GM19467 (cell line): ENCODE results near the gene GNAS.
"Not testable (repeated sequence)": the region's sequence is repeated elsewhere in the genome, so short reads cannot be mapped to it uniquely, and the experiment has no call there.

Experiments
- ATAC-seq: cut with Tn5 transposase; IDR thresholded peaks from one replicate; pipeline ENCODE4 v1.9.1; 2021; ENCODE audit warnings: mild to moderate bottlenecking, moderate library complexity; ENCODE audit not compliant: unreplicated experiment

GNAS gene

DNA sequence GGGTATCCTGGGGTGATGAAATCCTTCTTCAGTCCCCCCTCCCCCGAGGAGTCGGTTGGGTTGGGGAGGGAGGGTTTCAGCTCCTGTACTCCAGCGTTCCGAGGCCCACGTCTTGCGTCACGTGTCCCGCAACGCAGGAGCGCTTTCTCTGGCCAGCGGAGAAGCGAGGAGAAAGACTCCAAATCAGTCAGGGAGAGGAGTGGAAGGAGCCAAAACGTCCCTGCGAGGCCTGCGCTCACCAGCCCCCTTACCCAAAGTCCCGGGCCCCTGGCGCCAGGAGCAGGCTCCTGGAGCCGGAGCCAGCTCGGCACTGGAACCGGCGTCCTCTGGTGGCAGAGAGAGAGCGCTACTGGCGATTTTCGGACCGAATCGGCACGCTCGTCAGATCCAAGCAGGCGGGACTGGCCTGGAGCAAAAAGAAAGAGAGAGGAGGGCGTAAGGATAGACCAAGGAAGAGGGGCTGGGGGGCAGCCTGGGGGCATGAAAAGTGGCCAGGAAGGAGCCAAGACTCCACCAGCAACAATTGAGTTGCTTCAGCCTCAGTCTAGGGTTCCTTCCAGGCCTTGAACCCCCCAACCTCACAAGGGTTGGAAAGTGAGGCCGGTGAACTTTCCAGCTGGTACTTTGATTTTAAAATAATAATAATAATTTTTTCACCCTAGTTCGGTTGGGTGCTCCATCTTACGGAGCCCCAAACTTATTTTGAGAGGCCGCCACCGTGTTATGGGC lies at the start of gene GNAS:
Gene GNAS (plus strand): TSS at position 174 of the 729 bp plus-strand sequence.
- ATAC-seq: no peak

DNA sequence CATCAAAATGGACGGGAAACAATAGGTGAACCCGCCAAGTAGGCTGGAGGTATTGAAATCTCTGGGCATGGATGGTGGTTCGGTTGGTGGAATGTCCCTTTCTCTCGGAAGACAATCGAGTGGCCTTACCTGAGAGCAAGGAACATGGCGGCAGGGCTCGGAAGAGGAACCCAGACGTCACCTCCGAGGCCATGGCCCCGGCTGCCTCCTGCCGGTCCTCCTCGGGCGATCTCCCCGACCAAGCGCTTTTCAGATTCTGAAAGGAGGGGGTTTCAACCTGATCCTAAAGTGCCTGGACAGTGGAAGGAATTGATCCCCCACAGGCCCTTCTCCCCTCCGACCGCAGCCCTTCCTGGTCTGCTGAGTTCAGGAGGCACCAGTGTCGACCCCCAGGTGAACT lies 49.0 kb upstream of the GNAS start:
- ATAC-seq: no peak

DNA sequence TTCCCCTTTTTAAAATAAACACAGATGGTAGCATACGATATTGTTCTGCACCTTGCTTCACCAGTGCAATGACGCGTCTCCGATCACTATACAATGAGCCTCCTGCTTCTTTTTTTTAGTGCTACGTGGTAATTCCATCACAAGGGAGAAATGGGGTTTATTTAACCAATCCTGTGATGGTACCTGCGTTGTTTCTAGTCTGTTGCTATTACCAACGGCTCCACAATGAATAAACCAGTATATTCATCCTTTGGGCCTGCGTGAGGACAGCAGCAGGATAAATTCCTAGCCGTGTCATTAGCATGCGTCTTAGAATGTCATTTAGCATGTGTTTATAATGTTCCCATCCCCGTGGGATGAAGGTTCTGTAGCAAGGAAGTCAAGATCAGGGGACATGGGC lies 44.7 kb upstream of the GNAS start:
- no peak for ATAC-seq

DNA sequence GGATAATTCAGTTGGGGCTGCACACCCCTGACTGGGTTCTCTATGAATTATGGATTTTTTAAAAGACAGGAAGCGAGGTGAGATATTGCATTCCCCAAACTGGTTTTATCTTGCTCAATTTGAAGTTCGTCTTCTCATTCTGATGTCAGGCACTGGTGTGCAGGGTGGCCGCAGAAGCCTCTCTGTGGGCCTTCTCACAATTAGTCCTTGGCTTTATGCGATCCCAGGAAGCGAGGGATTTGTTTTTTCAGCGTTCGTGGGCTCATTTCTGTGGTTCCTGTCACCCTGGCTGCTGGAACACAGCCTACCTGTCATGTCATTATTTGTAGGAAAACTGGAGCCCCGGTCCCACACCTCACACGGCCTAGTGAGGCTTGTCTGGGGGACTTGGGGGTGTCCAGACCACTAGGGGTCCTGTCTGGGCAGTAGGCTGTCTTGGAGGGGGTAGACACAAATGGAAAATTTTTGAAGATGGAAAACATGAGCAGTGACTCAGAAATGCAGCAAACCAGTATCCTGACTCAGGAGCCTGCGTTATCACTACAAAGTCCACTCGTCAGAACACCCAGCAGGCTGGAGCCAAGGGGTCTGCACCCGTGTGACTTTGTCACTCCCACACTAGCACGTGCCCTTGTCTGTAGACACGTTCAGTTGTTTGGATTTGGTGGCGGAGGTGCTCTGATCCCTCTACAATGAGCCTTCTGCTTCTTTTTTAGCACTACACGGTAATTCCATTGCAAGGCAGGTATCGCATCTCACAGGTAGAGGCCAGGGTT lies 44.1 kb upstream of the GNAS start:
- no peak for ATAC-seq

DNA sequence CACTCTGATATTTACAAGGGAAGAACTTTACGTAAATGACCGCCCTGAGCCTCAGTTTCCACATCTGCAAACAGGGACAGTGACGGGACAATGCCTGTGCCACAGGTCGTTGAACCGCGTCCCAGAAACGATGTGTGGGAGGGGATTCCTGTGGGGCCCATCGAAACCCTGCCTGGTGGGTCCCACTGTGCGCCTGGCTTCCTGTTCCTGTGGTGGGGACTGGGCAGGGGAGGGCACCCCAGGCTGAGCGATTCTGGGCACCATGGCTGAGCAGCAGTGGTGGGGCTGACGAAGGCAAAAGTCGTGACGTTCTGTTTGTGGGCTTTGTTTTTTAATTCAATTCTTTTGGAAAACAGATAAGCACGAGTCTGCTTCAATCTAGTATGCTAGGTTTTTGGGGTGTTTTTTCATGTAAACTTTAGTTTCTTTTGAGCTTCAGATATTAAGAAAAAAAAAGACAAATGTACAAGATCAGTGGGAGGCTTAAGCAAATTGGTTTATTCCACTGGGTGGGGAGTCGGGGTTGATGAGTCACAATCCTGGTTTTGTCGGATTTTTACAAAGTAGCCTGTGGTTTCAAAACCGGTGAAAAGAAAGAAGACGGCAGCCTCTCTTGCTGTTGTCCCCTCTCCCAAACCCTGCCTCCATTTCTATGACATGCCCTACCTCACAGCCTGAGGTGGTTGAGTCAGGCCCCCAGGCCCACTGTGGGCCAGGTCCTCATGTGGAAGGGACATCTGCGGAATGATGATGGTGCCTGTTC lies 42.2 kb upstream of the GNAS start:
- no peak for ATAC-seq

DNA sequence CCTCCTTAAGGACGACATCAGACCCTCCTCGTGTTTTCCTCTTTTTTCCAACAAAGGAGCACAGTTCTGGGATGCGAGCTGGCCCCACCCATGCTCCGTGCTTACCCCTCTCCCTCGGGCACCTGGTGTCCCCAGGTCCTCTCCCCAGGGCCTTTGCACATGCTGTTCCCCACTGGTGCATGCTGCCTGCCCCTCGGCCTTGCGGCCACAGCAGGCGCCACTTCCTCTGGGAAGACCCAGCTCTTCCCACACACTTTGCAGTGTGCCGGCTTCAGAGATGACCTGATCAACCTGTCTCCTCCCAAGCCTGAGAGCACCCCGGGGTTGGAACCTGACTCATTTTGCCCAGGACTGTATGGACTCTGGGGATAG lies 41.7 kb upstream of the GNAS start:
- ATAC-seq: no peak

DNA sequence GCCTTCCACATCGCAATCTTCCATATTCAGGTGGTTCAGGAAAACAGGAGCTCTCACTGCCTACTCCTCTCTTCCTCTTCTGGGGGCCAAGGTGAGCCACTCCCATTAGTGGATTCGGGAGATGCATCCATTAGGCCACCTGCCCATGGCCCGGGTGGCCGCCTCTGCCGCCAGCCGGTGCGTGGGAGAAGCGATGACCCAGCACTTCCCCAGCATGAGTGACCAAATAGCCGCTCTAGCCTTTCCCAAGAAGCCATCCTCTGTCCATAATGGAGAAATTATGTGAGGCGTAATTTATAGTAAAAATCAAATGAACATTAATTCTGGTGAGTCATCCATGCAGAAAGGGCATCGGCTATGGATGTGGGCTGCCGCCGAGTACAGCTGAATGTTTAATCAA lies 41.2 kb upstream of the GNAS start:
- ATAC-seq: no peak

DNA sequence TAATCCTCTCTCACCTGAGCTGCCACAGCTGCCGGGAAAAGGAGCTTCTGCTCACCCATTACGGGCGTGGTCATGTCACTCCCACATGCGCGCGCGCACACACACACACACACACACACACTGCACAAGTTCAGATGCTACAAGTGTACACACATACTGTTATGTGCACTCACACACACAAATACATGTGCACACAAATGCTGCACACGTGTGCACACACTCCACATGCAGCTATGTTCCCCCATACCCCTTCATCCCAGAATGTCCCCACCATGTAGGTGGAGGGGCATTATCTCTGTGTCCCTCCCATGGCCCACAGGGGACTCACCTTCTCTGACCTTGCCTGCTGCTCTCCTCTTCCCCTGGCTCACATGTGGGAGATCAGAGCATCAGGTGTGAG lies 39.1 kb upstream of the GNAS start:
- no peak for ATAC-seq

DNA sequence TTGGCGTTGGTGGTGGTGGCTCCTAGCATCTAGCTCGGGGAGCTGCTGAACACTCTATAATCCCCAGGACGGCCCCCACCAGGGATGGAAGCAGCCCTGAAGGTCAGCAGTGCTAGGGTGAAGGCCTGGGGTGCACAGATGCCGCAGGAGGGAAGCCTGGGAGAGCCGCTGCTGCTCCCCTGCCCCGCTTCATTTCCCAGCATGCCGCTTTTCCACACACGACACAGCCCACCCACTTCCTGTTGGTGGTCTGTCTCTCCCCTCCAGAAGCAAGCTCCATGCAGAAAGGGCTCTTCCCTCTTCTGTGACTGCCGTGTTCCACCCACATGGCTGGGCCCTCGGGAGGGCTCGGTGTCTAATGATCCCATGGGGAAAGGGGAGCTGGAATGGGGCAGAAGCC lies 37.1 kb upstream of the GNAS start:
- no peak for ATAC-seq

DNA sequence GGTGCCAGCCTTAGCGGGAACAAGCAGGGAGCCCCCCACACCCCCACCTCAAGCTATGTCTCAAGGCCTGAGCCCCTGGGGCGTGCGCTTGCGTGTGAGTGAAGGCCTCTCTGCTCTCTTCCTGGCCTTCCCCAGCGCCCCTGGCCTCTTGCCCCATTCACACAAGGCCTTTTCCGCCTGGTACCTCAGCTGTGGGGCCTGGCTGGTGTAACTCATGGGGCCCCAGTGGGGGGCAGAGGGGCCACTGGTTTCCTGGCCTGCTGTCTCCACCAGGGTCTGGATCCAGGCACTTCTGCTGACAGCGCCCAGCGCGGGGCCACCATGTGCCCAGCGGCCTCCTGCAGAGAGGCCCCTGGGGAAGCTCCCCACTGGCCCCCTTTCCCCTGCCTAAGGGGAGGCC lies 36.5 kb upstream of the GNAS start:
- no peak for ATAC-seq

DNA sequence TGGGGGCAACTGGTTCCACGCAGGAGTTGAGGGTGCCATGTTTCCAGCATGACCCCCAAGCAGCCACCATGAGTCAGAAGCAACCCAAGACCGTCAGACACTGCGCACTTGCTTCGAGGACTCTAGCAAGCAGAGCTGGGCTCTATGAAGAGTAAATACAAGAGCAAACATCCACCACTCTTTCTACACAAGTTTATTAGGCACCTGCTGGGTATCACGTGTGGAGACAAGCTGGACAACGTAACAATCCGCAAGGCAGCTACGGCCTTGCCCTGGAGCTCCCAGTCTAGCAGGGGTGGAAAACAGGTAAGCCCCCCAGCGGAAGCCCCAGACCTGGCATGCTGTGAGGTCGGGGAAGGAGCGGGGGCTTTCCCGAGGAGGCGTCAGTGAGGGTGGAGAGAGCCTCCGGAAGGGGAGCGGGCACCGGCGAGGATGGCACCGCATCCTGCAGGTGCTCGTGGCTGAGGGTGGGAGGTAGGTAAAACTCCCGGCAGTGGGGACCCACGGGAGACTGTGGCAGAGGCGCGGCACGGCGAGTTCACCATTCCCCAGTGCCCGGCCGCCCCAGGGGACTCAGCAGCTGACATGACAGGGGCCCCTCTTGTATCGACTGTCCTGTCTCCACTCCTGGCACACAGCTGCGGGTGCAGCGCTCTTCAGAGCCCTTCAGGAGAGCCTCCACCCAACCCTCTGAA lies 35.4 kb upstream of the GNAS start:
- no peak for ATAC-seq

DNA sequence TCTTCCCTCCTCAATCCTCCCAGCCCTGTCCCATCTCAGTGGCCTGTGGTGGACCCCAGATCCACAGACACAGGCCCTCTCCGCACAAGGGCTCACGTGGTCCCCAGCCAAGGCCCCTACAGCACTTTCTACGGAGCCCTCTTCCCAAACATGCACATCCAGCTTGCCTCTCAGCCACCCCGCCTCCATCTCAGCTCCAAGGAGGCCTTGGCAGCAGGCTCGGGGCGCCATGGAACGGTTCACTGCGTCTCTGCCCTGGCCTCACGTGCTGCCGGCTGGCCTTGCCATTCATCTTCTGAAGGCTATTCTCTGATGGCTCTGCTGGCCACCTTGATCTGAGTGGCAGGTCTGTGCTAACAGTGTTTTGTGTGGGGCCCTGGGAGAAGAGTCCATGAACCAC lies 34.8 kb upstream of the GNAS start:
- ATAC-seq: no peak

DNA sequence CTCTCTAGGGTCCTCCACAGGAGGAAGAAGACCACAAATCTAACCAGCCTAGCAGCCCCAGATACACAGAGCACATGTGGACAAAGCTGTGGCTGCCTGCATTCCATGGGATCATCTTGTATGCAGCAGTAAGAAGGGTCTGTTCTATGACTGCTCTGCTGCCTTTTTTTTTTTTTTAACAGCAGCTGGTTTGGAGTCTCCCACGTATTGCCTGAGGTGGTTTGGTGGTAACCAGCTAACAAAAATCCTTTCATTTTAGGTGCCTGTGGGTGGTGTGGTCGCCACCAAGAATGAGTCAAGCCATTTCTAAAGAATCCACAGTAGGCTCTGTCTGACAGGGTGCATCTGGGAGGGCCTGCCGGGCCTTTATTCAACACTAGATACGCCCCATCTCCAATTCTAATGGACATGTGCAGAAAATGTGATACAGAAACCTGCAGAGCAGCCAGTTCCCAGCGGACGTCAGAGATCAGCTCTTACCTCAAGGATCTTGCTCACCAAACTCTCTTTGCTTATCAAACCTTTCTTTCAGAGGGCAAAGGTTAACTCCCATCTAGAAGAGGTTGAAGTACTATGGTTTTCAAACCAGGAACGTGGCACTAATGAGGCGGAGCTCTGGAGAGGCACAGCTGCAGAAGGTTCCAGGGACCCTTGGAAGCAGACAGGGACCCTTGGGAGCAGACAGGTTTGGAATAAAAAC lies 33.8 kb upstream of the GNAS start:
- ATAC-seq: no peak

DNA sequence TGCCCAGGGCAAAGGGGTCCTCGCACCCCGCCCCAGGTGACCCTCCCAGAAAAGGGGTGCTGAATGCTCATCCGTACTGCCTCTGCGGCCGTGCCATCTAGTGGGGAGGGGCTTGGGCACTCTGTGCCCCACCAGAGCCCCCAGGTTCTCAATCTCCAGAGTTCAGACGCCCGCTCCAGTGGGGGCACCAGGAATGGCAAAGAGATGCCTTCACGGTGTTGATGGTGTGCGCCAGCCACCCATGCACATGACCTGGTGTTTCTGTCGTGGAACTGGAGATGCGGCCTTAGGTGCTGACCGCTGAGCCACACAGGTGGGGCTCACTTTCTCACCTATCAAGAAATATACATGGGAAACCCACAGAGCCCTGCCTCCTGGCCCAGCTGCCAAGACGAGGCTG lies 32.6 kb upstream of the GNAS start:
- no peak for ATAC-seq

DNA sequence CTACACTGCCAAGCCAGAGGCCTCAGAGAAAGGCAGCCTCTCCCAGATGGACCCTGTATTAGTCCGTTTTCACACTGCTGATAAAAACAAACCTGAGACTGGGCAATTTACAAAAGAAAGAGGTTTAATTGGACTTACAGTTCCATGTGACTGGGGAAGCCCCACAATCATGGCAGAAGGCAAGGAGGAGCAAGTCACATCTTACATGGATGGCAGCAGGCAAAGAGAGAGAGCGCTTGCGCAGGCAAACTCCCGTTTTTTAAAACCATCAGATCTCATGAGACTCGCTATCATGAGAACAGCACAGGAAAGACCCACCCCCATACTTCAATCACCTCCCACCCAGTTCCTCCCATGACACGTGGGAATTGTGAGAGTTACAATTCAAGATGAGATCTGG lies 32.0 kb upstream of the GNAS start:
- not testable (repeated sequence) for ATAC-seq

DNA sequence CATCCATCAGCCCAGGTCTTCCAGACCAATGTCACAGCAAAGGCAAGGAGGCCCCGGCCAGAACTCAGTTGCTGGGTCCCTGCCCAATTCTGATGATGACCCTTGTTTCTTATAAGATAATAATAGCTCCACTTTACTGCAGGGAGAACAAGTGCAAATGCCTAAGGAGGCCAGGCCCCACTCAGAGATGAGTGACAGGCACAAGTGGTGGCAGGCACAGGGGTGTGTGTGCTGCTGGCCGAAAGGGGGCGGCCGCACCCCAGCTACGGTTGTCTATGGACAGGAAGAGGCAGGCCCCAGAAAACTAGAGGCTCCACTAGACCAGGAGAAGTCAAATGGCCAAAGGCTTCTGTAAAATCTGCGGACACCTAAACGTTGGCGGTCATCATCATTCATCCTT lies 30.4 kb upstream of the GNAS start:
- ATAC-seq: no peak

DNA sequence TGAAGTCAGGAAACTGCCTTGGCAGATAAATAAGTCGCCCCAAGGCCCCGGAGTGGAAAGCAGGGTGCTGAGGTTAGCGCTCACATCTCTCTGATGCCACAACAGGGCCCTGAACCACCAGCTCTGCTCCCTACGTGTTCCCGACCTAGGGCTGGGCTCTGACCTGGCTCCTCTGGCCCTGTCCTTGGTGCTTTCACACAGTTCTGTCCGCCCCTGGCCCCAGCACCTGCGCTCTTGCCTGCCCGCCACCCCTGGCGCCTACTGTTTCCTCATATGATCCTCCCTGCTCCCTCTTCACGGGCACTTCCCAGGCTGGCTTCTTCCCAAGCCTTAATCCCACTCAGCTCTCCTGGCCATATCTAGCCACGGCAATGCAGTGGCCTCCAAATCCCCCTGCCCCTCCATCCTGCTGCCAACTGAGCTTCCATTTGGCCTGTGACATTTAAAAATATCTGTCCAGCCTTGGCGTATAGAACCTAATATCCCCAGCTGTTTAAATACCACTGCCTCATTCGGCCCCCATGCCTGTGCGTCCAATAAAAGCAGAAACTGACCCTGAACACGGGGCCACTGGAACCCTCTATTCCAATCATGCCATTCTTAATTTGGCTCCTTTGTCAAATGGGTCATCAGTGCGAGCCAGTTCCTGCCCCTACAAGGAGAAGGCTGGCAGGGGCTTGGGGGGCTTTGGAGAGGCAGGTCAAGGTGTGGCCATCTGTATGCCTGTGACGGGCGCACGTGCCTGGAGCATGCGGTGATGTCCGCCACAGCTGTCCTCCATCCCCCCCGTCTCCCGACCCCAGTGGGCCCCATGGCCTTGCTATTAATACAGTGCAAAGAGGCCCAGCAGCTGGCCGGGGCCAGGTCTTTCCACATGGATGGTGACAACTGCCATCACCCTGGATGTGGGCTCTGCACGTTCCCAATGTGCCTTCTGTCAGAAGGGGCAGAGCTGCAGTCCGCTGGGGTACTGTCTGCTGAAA lies 29.5 kb upstream of the GNAS start:
- no peak for ATAC-seq

DNA sequence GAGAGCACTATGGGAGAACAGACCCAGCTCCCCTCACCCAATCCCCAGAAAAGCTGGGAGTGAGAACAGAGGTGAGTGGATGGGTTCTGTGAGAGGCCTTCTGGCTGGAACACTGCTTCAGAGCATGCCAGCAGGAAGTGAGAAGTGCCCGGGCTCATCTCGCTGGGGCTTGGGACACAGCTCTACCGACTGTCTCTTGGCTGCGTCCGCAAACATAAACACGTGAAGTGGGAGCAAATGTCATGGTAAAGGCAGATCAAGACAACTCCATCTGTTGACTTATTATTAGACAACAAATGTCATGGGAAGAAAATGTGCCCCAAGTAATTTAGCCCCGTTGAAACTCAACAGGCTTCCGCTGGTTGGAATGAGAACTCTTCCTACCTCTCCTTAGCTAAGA lies 27.7 kb upstream of the GNAS start:
- ATAC-seq: no peak

DNA sequence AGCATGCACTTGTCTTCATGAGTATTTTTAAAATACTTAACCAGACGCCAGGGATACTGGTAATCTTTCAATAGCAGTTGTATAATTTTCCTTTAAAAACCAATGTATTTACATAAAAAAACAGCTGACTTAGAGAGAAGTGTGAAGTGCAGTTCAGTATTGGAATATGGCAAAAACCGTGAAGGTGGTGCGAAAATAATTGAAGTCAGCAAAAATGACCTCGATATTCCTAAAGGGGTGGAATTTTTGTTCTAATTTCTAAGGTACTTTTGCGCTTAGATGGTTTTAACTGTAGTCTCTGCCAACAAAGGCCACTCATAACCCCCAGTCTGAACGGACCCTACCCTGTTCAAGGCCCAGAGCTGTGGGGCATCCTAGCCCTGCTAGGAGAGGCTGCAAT lies 27.1 kb upstream of the GNAS start:
- ATAC-seq: no peak

DNA sequence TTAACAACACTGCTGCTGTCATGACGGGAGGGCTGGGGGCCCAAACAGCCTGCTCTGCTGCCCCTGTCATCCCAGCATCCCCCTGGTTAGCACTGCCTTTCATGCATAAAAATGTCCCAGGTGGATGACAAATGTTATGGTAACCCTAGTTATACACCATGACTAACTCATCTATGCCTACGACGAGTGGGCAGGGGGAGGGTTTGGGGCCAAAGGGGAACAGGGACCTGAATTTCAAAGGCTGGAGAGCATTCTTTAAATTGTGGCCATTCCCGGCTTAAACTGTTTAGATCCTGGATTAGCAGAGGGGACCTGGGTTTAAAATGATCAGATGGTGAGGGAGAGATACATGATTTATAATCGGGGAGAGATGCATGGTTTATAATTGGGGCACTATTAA lies 26.2 kb upstream of the GNAS start:
- ATAC-seq: no peak
